Thymus (tissue), 11 donors: ENCODE results near the gene ECHS1. TPM values are rescaled to one million over a fixed set of nuclear protein-coding genes. Genes with fewer than 3 reads are reported as not detected.
"Not testable (repeated sequence)": the region's sequence is repeated elsewhere in the genome, so short reads cannot be mapped to it uniquely, and the experiment has no call there.

Experiments
- DNase-seq, 9 donors: peaks; one replicate each; pipeline ENCODE4 v3.0.0-alpha.2; 2013; ENCODE audit warnings: low spot score in 9 of 9, low read depth in 6 of 9, missing footprints in 1 of 9
- H3K27ac ChIP-seq, 2 donors: one replicate each; pipeline ENCODE4 v1.5.1; 2013; ENCODE audit warnings: control low read depth in 1 of 2, low read depth in 1 of 2, low read length in 1 of 2, mild to moderate bottlenecking in 1 of 2, moderate library complexity in 1 of 2
- H3K27me3 ChIP-seq, 2 donors: one replicate each; pipeline ENCODE4 v1.5.1; 2013; ENCODE audit warnings: low read length in 1 of 2; ENCODE audit not compliant: control insufficient read depth in 2 of 2, insufficient read depth in 1 of 2
- H3K36me3 ChIP-seq, 2 donors: one replicate each; pipeline ENCODE4 v1.5.1; 2013; ENCODE audit warnings: low read length in 1 of 2, mild to moderate bottlenecking in 1 of 2, moderate library complexity in 1 of 2; ENCODE audit not compliant: control insufficient read depth in 2 of 2, insufficient read depth in 2 of 2
- H3K4me1 ChIP-seq, 2 donors: one replicate each; pipeline ENCODE4 v1.5.1; 2013; ENCODE audit warnings: low read length in 2 of 2; ENCODE audit not compliant: control insufficient read depth in 2 of 2, insufficient read depth in 2 of 2
- H3K4me3 ChIP-seq, 2 donors: one replicate each; pipeline ENCODE4 v1.5.1; 2013; ENCODE audit warnings: low read length in 2 of 2, control low read depth in 1 of 2, mild to moderate bottlenecking in 1 of 2
- H3K9me3 ChIP-seq, 2 donors: one replicate each; pipeline ENCODE4 v1.5.1; 2013; ENCODE audit warnings: low read length in 1 of 2, mild to moderate bottlenecking in 1 of 2; ENCODE audit not compliant: control insufficient read depth in 2 of 2, insufficient read depth in 1 of 2
- WGBS: extraction: QIAGEN DNeasy Blood & Tissue Kit; methylation state at CpG from one replicate; pipeline ENCODE4 v1.1.7; 2013; 5-methylcytosine and 5-hydroxymethylcytosine counted together
- polyA plus RNA-seq: library from polyadenylated mRNA; stranded (reverse); fragments of 200-250 nt; gene quantifications from one replicate; pipeline ENCODE4 v1.2.3, GENCODE V29; 2013
- total RNA-seq: library from RNA; stranded (reverse); fragments of 120-200 nt; gene quantifications from one replicate; pipeline ENCODE4 v1.2.4, GENCODE V29; 2013
- donor health status: healthy.

ECHS1 gene
- total and polyA plus RNA-seq, 2 donors, result 39.8 to 54.9 TPM

DNA sequence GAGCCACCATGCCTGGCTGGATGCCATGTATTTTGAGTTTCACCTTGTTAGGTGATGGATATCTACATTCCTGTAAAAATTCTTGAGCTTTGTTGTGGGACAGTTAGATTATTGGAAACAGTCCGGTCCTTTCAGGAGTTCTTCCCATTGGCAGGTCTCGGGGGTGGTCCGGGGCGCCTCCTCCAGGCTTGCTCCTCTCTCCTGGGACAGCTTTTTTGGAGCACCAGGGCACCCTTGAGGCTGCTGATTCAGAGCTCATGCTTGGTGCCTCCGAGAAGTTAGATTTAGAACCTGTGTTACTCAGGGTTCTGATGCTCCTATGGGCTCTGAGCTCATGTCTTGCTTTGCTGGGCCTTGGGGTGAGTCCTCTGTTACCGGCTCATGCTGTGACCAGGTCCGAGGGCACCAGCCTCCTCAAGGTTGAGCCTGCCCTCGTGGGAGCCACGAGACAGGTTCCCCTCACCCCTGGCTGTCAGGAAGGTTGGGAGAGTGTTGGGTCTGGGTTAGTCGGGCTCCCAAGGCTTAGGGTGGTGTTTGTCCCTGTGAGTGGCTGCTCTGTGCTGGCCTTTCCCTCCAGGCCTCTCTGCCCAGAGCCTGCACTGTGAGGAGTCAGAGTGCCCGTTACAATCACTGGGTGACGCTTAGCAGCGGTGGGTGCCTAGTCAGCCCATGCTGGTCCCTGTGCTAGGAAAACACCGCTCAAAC lies 45.3 kb upstream of the ECHS1 start:
- DNase-seq, result no peak
- H3K36me3 ChIP-seq, result peaks cover 20 to 39% of the 10 kb centered on the region in 2 donors
- no peak overlapping the region for H3K4me3 ChIP-seq
- no peaks in the 10 kb centered on the region for H3K4me1 ChIP-seq
- WGBS, result 98% methylated on average over 14 of the region's 14 CpGs
- H3K9me3 ChIP-seq, result peaks cover 0 to 6% of the 10 kb centered on the region in 2 donors
- peaks cover 15 to 20% of the 10 kb centered on the region in 2 donors for H3K27me3 ChIP-seq
- H3K27ac ChIP-seq, result no peak overlapping the region

DNA sequence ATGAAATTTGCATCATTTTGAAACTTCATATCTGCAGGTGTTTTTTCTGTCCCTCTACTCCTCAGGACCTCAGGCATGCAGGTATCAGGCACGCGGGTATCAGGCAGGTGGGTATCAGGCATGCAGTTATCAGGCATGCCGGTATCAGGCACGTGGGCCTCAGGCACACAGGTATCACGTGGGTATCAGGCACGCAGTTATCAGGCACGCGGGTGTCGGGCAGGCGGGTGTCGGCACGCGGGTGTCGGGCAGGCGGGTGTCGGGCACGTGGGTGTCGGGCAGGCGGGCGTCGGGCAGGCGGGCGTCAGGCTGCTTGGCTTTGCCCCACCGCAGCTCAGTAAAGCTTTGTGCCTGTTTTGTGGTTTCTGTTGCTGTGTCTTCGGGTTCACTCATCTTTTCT lies 42.6 kb upstream of the ECHS1 start:
- WGBS, result 94% methylated on average over 25 of the region's 25 CpGs
- H3K4me3 ChIP-seq, result no peak overlapping the region
- no peak overlapping the region for H3K27ac ChIP-seq
- no peak for DNase-seq
- H3K9me3 ChIP-seq, result peaks cover 2 to 7% of the 10 kb centered on the region in 2 donors
- peaks cover 35 to 44% of the 10 kb centered on the region in 2 donors for H3K36me3 ChIP-seq
- no peaks in the 10 kb centered on the region for H3K4me1 ChIP-seq
- no peaks in the 10 kb centered on the region for H3K27me3 ChIP-seq

DNA sequence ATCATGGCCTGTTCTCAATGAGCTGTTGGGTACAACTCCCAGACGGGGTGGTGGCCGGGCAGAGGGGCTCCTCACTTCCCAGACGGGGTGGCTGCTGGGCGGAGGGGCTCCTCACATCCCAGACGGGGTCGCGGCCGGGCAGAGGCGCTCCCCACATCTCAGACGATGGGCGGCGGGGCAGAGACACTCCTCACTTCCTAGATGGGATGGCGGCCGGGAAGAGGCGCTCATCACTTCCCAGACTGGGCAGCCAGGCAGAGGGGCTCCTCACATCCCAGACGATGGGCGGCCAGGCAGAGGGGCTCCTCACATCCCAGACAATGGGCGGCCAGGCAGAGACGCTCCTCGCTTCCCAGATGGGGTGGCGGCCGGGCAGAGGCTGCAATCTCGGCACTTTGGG lies 41.2 kb upstream of the ECHS1 start:
- H3K36me3 ChIP-seq, result peaks cover 39 to 40% of the 10 kb centered on the region in 2 donors
- H3K27ac ChIP-seq, H3K4me1 ChIP-seq, H3K4me3 ChIP-seq, H3K27me3 ChIP-seq, H3K9me3 ChIP-seq, DNase-seq: not testable (repeated sequence)
- 97% methylated on average over 22 of the region's 23 CpGs for WGBS

DNA sequence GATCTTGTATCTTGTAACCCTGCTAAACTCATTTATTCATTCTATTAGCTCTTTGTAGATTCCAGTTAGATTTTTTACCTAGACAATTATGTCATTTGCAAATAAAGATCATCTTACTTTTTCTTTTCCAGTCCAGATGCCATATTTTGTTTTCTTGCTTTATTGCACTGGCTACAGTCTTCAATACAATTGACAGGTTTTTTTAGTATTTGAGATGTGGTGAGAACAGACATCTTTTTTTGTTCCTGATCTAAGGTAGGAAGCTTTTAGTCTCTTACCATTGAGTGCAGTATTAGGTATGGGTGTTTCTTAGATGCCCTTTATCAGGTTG lies 39.2 kb upstream of the ECHS1 start:
- Histone ChIP-seq H3K27ac (no peak overlapping the region), H3K27me3 (no peaks in the 10 kb centered on the region), H3K4me3 (no peak overlapping the region), H3K9me3 (peaks cover 5 to 8% of the 10 kb centered on the region in 2 donors), H3K4me1 (no peaks in the 10 kb centered on the region), H3K36me3 (peaks cover 33 to 53% of the 10 kb centered on the region in 2 donors)
- DNase-seq, result no peak

DNA sequence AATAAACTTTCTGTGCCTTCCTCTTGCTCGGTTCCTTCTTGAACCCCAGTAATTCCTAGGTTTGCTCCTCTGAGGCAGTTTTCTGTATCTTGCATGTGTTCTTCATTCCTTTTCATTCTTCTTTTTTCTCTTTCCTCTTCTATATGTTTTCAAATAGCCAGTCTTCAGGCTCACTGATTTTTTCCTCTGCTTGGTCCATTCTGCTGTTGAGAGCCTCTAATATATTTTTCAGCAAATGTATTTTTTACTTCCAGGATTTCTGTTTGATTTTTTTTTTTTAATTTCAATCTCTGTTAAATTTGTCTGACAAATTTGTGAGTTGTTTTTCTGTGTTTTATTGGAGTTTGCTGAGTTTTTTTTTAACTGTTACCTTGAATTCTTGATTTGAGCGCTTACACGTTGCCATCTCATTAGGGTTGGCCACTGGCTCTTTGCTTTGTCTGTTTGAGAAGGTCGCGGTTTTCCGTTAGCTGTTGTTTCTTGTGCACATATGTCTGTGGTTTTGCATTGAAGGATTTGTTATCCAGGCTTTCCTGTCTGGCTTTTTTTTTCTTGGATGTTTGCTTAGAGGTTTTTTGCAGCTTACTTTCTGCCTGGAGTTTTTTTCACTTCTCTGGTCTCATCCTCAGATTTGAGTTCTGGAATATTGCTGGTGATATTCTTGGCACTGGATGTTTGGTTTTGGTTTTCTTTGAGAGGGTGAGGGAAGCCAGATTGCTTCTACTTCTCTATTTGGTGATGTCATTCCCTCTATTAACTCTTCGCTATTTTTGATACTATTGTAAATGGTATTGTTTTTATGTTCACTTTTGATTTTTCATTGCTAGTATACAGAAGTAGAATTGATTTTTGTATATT lies 38.6 kb upstream of the ECHS1 start:
- WGBS, result 98% methylated on average over 7 of the region's 7 CpGs
- Histone ChIP-seq H3K4me3 (no peak overlapping the region), H3K27me3 (no peaks in the 10 kb centered on the region), H3K36me3 (peaks cover 33 to 53% of the 10 kb centered on the region in 2 donors), H3K9me3 (peaks cover 5 to 8% of the 10 kb centered on the region in 2 donors), H3K27ac (no peak overlapping the region), H3K4me1 (no peaks in the 10 kb centered on the region)
- DNase-seq, result no peak

DNA sequence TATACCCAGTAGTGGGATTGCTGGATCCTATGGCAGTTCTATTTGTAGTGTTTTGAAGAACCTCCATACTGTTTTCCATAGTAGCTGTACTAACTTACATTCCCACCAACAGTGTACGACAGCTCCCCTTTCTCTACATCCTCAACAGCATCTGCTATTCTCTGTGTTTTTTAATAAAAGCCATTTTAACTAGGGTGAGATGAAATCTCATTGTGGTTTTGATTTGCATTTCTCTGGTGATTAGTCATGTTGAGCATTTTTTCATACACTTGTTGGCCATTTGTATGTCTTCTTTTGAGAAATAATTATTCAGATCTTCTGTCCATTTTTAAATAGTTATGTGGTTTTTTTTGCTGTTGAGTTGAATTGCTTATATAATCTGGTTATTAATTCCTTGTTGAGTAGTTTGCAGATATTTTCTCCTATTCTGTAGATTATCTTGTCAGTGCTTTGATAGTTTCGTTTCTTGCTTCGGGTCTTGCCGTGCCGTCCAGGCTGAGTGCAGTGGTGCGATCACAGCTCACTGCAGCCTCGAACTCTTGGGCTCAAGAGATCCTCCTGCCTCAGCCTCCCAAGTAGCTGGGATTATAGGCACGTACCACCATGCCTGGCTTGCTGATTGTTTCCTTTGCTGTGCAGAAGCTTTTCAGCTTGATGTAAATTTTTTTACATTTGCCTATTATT lies 32.8 kb upstream of the ECHS1 start:
- Histone ChIP-seq H3K36me3 (peaks cover 39 to 63% of the 10 kb centered on the region in 2 donors), H3K4me1 (peaks cover 0 to 4% of the 10 kb centered on the region in 2 donors), H3K9me3 (peaks cover 1 to 3% of the 10 kb centered on the region in 2 donors), H3K27ac (no peak overlapping the region), H3K27me3 (no peaks in the 10 kb centered on the region), H3K4me3 (no peak overlapping the region)
- no peak for DNase-seq
- WGBS, result 95% methylated on average over 8 of the region's 8 CpGs

DNA sequence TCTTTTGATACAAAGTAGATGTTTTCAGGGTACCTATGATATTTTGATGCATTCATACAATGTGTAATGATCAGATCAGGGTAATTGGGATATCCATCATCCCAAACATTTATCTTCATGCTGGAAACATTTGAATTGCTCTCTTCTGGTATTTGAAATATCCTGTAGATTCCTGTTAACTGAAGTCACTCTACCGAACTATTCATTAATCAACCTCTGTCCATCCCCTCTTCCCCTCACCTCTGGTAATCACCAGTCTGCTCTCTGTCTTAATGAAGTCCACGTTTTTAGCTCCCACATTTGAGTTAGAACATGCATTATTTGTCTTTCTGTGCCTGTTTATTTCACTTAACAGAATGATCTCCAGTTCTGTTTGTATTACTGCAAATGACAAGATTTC lies 32.1 kb upstream of the ECHS1 start:
- no peak for DNase-seq
- peaks cover 0 to 1% of the 10 kb centered on the region in 2 donors for H3K9me3 ChIP-seq
- peaks cover 40 to 65% of the 10 kb centered on the region in 2 donors for H3K36me3 ChIP-seq
- no peak overlapping the region for H3K27ac ChIP-seq
- H3K4me1 ChIP-seq, result peaks cover 0 to 4% of the 10 kb centered on the region in 2 donors
- H3K27me3 ChIP-seq, result no peaks in the 10 kb centered on the region
- H3K4me3 ChIP-seq, result no peak overlapping the region
- WGBS, result 90% methylated on average over 2 of the region's 2 CpGs

DNA sequence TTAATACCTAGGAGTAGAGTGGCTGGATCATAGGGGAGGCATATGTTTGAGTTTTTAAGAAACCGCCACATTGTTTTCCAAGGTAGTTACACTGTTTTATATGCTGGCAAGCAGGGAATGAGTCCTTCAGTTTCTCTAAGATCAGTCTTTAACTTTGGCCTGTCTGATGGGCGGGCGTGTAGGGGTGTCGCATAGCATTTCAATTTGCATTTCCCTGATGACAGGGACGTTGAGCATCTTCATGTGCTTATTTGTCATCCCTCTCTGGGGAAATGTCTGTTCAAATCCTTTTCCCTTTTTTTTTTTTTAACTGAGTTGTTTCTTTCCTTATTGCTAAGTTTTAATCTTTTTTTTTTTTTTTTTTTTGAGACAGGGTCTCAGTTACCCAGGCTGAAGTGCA lies 30.6 kb upstream of the ECHS1 start:
- WGBS, result 96% methylated on average over 5 of the region's 5 CpGs
- Histone ChIP-seq H3K4me1 (peaks cover 0 to 4% of the 10 kb centered on the region in 2 donors), H3K36me3 (peaks cover 45 to 61% of the 10 kb centered on the region in 2 donors), H3K27me3 (no peaks in the 10 kb centered on the region), H3K9me3 (peaks cover 0 to 1% of the 10 kb centered on the region in 2 donors), H3K27ac (no peak overlapping the region), H3K4me3 (no peak overlapping the region)
- no peak for DNase-seq

DNA sequence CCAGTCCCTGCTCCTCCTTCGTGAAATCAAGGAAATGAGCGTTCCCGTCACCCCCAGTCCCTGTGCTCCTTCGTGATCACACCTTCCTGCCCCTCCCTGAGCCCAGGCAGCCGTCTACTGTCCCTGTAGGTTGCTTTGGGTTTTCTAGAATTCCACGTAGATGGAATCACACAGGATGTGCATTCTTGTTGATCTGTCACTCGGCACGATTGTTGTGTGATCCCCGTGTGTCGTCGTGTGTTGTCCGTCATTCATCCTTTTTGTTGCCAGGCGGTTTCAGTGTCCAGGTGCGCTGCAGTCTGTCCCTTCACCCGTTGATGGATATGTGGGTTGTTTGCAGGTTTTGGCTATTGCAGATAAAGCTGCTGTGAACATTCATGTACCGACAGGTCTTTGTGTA lies 30.2 kb upstream of the ECHS1 start:
- 88% methylated on average over 16 of the region's 16 CpGs for WGBS
- no peak overlapping the region for H3K27ac ChIP-seq
- H3K27me3 ChIP-seq, result no peaks in the 10 kb centered on the region
- DNase-seq, result no peak
- H3K9me3 ChIP-seq, result peaks cover 0 to 1% of the 10 kb centered on the region in 2 donors
- H3K36me3 ChIP-seq, result peaks cover 46 to 61% of the 10 kb centered on the region in 2 donors
- H3K4me1 ChIP-seq, result peaks cover 0 to 4% of the 10 kb centered on the region in 2 donors
- no peak overlapping the region for H3K4me3 ChIP-seq
